Activated T-cell treated with anti-CD3 and anti-CD28 coated beads, Interleukin-2, amount 50 U/mL, for 1 hour (primary cell): Measurements from ENCODE around the gene MCCD1.
"Not testable (repeated sequence)": the region's sequence is repeated elsewhere in the genome, so short reads cannot be mapped to it uniquely, and the experiment has no call there.

Experiments used
- DNase-seq: peaks from one replicate; pipeline ENCODE4 v3.0.0-alpha.2; 2020

Gene MCCD1

GRCh38 chr6:31528821-31529328, at the start of gene MCCD1:
Gene MCCD1 (plus strand): TSS chr6:31528962. CDS start chr6:31529015, 53 bp downstream.
- no peak for DNase-seq

GRCh38 chr6:31479151-31479932, 49.4 kb upstream of the MCCD1 start:
- no peak for DNase-seq

- DNase-seq: no peak
Measured at GRCh38 chr6:31479933-31480535, 48.7 kb upstream of the MCCD1 start.

- no peak for DNase-seq
Measured at GRCh38 chr6:31480574-31480973, 48.2 kb upstream of the MCCD1 start.

- no peak for DNase-seq
Measured at GRCh38 chr6:31483392-31483791, 45.4 kb upstream of the MCCD1 start.

- no peak for DNase-seq
Measured at GRCh38 chr6:31485055-31485454, 43.7 kb upstream of the MCCD1 start.

- not testable (repeated sequence) for DNase-seq
Measured at GRCh38 chr6:31486065-31486837, 42.5 kb upstream of the MCCD1 start.

GRCh38 chr6:31487674-31488073, 41.1 kb upstream of the MCCD1 start:
- not testable (repeated sequence) for DNase-seq

- no peak for DNase-seq
Measured at GRCh38 chr6:31489086-31489485, 39.7 kb upstream of the MCCD1 start.

- DNase-seq: no peak
Measured at GRCh38 chr6:31490115-31490873, 38.5 kb upstream of the MCCD1 start.

GRCh38 chr6:31493550-31493874, 35.2 kb upstream of the MCCD1 start:
- DNase-seq: not testable (repeated sequence)

GRCh38 chr6:31493875-31494694, 34.7 kb upstream of the MCCD1 start:
- peak; percentile 82 for DNase-seq

GRCh38 chr6:31495580-31495979, 33.2 kb upstream of the MCCD1 start:
- DNase-seq: no peak

GRCh38 chr6:31496826-31497225, 31.9 kb upstream of the MCCD1 start:
- DNase-seq: not testable (repeated sequence)

GRCh38 chr6:31497531-31498476, 31.0 kb upstream of the MCCD1 start, which contains the start of gene MICB:
Gene MICB (plus strand): TSS chr6:31498145. CDS start chr6:31498194, 49 bp downstream.
- peak; percentile 84 for DNase-seq

- DNase-seq: no peak
Measured at GRCh38 chr6:31498748-31499147, 30.0 kb upstream of the MCCD1 start.

GRCh38 chr6:31499648-31500047, 29.1 kb upstream of the MCCD1 start:
- DNase-seq: not testable (repeated sequence)

GRCh38 chr6:31502586-31502985, 26.2 kb upstream of the MCCD1 start:
- DNase-seq: no peak

GRCh38 chr6:31509036-31509435, 19.7 kb upstream of the MCCD1 start:
- DNase-seq: not testable (repeated sequence)

GRCh38 chr6:31510007-31510406, 18.8 kb upstream of the MCCD1 start:
- DNase-seq: no peak
